Motor neuron (in vitro differentiated cells): ENCODE data around the gene TTL. TPM values are rescaled to one million over a fixed set of nuclear protein-coding genes. Genes with fewer than 3 reads are reported as not detected.
"Not testable (repeated sequence)": the region's sequence is repeated elsewhere in the genome, so short reads cannot be mapped to it uniquely, and the experiment has no call there.

Experiments
- ATAC-seq, 8 experiments: fragments of 200-7000 bp; cut with Tn5 transposase; replicated peaks in 6 of 8; 2 replicates each; pipeline ENCODE4 v1.8.0; 2021; ENCODE audit warnings: mild to moderate bottlenecking in 8 of 8, moderate library complexity in 8 of 8
- H3K27ac ChIP-seq, 2 donors: fragments of 250-450 bp; sonication (Bioruptor Pico); 2 replicates each; pipeline ENCODE4 v1.9.0; 2021; ENCODE audit warnings: antibody characterized with exemption in 2 of 2, mild to moderate bottlenecking in 2 of 2, moderate library complexity in 1 of 2
- H3K4me1 ChIP-seq, 2 donors: fragments of 250-450 bp; sonication (Bioruptor Pico); replicated peaks in 1 of 2; 2 replicates each; pipeline ENCODE4 v1.6.1; 2021; ENCODE audit warnings: antibody characterized with exemption in 2 of 2, mild to moderate bottlenecking in 2 of 2, moderate library complexity in 1 of 2
- H3K4me3 ChIP-seq, 5 donors: fragments of 250-450 bp; sonication (Bioruptor Pico); 2 replicates each; pipeline ENCODE4 v1.9.0; 2021; ENCODE audit warnings: antibody characterized with exemption in 5 of 5, mild to moderate bottlenecking in 5 of 5, moderate library complexity in 4 of 5
- WGBS, 10 experiments: fragments of 450-650 bp; shearing (Covaris generic); methylation state at CpG; one replicate each; pipeline ENCODE4 v1.0.0; 2022; 5-methylcytosine and 5-hydroxymethylcytosine counted together
- in situ Hi-C, 9 experiments: fragments of 400-800 bp; cut with MboI; loops; one replicate each; pipeline ENCODE4 v1.15.0; 2021; ENCODE audit warnings: low sequenced_read_pairs in 9 of 9, low pct_unique_long_range_greater_than_20kb in 2 of 9; ENCODE audit not compliant: unreplicated experiment in 9 of 9
- total RNA-seq, 8 experiments: library from RNA; unstranded; fragments of 300-600 nt; gene quantifications; 2 replicates each; pipeline versions ENCODE4 v1.2.3 to v1.2.4, GENCODE V29; 2022

Gene TTL
- total RNA-seq, 8 experiments from 2014 or later = 15.0 to 51.1 (median 37.5) TPM

- 80% methylated on average over 1 of the region's 10 CpGs; no CpG with 5 or more reads in 9 of the 10 experiments for WGBS, 10 experiments
- H3K27ac ChIP-seq, H3K4me1 ChIP-seq, H3K4me3 ChIP-seq, in situ Hi-C loops: not testable (repeated sequence)
- peak in 3 of 8 experiments; percentile 67 to 81 (median 80) for ATAC-seq
Observed at GRCh38 chr2:112500850-112501484, 19.0 kb downstream of the TTL start.

GRCh38 chr2:112509239-112509998, 27.5 kb downstream of the TTL start:
- ATAC-seq, in situ Hi-C loops, H3K27ac ChIP-seq, H3K4me1 ChIP-seq, H3K4me3 ChIP-seq: not testable (repeated sequence)
- WGBS, 10 experiments = 83 to 100% (median 96%) methylated on average over 1 to 6 of the region's 32 CpGs; no CpG with 5 or more reads in 2 of the 10 experiments

GRCh38 chr2:112516801-112517200, 34.8 kb downstream of the TTL start:
- no peaks in the 10 kb centered on the region for H3K4me1 ChIP-seq
- no peak overlapping the region for H3K27ac ChIP-seq
- WGBS, 10 experiments = 80 to 100% (median 100%) methylated on average over 1 to 3 of the region's 3 CpGs; no CpG with 5 or more reads in 3 of the 10 experiments
- ATAC-seq = no peak
- in situ Hi-C loops = no loop called here
- no peak overlapping the region for H3K4me3 ChIP-seq

GRCh38 chr2:112518807-112519206, 36.9 kb downstream of the TTL start:
- in situ Hi-C loops = no loop called here
- Histone ChIP-seq H3K27ac (no peak overlapping the region), H3K4me1 (no peaks in the 10 kb centered on the region), H3K4me3 (no peak overlapping the region)
- 76 to 100% (median 89%) methylated on average over 1 to 6 of the region's 7 CpGs; no CpG with 5 or more reads in 3 of the 10 experiments for WGBS, 10 experiments
- ATAC-seq = no peak

- in situ Hi-C loops = no loop called here
- no peak overlapping the region for H3K27ac ChIP-seq
- no peaks in the 10 kb centered on the region for H3K4me1 ChIP-seq
- H3K4me3 ChIP-seq = no peak overlapping the region
- WGBS, 10 experiments = 89 to 100% (median 97%) methylated on average over 2 to 8 of the region's 9 CpGs; no CpG with 5 or more reads in 1 of the 10 experiments
- no peak for ATAC-seq
Observed at GRCh38 chr2:112519506-112519905, 37.5 kb downstream of the TTL start.

- Histone ChIP-seq H3K27ac (no peak overlapping the region), H3K4me3 (no peak overlapping the region), H3K4me1 (no peaks in the 10 kb centered on the region)
- in situ Hi-C loops = no loop called here
- no peak for ATAC-seq
- 75 to 97% (median 84%) methylated on average over 1 to 5 of the region's 7 CpGs; no CpG with 5 or more reads in 3 of the 10 experiments for WGBS, 10 experiments
Observed at GRCh38 chr2:112520234-112520783, 38.4 kb downstream of the TTL start.

- ATAC-seq = no peak
- Histone ChIP-seq H3K4me3 (no peak overlapping the region), H3K4me1 (no peaks in the 10 kb centered on the region), H3K27ac (no peak overlapping the region)
- WGBS, 10 experiments = 86 to 100% (median 100%) methylated on average over 1 to 2 of the region's 3 CpGs; no CpG with 5 or more reads in 5 of the 10 experiments
- in situ Hi-C loops = no loop called here
Observed at GRCh38 chr2:112523291-112523777, 41.4 kb downstream of the TTL start.

- H3K27ac ChIP-seq, in situ Hi-C loops, ATAC-seq, H3K4me1 ChIP-seq, H3K4me3 ChIP-seq: not testable (repeated sequence)
- no CpG with 5 or more reads among the region's 3 CpGs for WGBS, 10 experiments
Observed at GRCh38 chr2:112524276-112524675, 42.3 kb downstream of the TTL start.

- H3K4me1 ChIP-seq = no peaks in the 10 kb centered on the region
- WGBS, 10 experiments = 92 to 100% (median 100%) methylated on average over 1 to 2 of the region's 5 CpGs; no CpG with 5 or more reads in 6 of the 10 experiments
- ATAC-seq = no peak
- H3K27ac ChIP-seq = no peak overlapping the region
- in situ Hi-C loops = no loop called here
- H3K4me3 ChIP-seq = no peak overlapping the region
Observed at GRCh38 chr2:112528541-112528940, 46.6 kb downstream of the TTL start.

- in situ Hi-C loops = no loop called here
- Histone ChIP-seq H3K4me1 (no peaks in the 10 kb centered on the region), H3K4me3 (no peak overlapping the region), H3K27ac (no peak overlapping the region)
- ATAC-seq = peak in 1 of 8 experiments; percentile 54
- 57 to 100% (median 90%) methylated on average over 1 to 4 of the region's 4 CpGs; no CpG with 5 or more reads in 1 of the 10 experiments for WGBS, 10 experiments
Observed at GRCh38 chr2:112529757-112530156, 47.8 kb downstream of the TTL start.

- Histone ChIP-seq H3K4me1 (no peaks in the 10 kb centered on the region), H3K4me3 (no peak overlapping the region), H3K27ac (no peak overlapping the region)
- ATAC-seq = no peak
- in situ Hi-C loops = no loop called here
- 93 to 100% (median 100%) methylated on average over 1 to 4 of the region's 4 CpGs; no CpG with 5 or more reads in 1 of the 10 experiments for WGBS, 10 experiments
Observed at GRCh38 chr2:112530728-112531127, 48.8 kb downstream of the TTL start.

- no peak for ATAC-seq
- WGBS, 10 experiments = 43 to 100% (median 83%) methylated on average over 1 of the region's 1 CpG; no CpG with 5 or more reads in 4 of the 10 experiments
Observed at GRCh38 chr2:112534826-112535225, 52.9 kb downstream of the TTL start.

GRCh38 chr2:112536665-112537064, 54.7 kb downstream of the TTL start:
- H3K27ac ChIP-seq, H3K4me3 ChIP-seq, ATAC-seq, H3K4me1 ChIP-seq, in situ Hi-C loops: not testable (repeated sequence)

More at GRCh38 chr2:112534826-112535225, 52.9 kb downstream of the TTL start:
- H3K4me3 ChIP-seq = no peak overlapping the region
- no peaks in the 10 kb centered on the region for H3K4me1 ChIP-seq
- H3K27ac ChIP-seq = no peak overlapping the region
- in situ Hi-C loops = no loop called here
